Astrocyte (in vitro differentiated cells and primary cell): ENCODE data around the gene PCBP4.

Experiments
- EZH2 ChIP-seq: IDR thresholded peaks from 2 replicates; pipeline ENCODE4 v1.6.1; 2012; ENCODE audit warnings: mild to moderate bottlenecking, low read length, inconsistent platforms; ENCODE audit not compliant: insufficient read depth
- TF ChIP-seq, protein P1 (sequence below): IDR thresholded peaks from 2 replicates; pipeline ENCODE4 v1.5.1; 2011; ENCODE audit warnings: low read depth, mild to moderate bottlenecking, inconsistent platforms, low read length, moderate library complexity; ENCODE audit not compliant: insufficient read depth

DNA sequence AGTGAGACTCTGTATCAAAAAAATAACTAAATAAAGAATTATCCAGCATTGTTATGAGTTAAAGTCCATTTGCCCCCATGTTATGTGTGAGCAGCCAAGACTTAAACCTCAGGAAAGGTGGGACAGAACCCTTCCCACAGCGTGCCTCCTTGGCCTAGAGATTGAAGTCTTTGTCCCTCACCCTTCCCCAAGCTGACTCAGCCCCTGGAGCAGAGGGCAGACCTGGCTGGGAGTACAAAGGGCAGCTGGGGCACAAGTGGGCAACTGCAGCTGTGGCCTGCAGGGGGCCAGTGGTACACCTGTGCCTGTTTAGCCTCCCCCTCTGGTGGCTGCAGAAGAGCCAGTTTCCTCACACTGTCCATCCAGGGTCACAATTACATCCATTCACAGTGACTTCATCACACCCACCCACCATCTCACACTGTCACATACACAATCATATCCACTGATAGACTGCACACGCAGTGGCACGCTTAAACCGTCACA, 15.1 kb upstream of the PCBP4 start:
- TF ChIP-seq, protein P1, sequence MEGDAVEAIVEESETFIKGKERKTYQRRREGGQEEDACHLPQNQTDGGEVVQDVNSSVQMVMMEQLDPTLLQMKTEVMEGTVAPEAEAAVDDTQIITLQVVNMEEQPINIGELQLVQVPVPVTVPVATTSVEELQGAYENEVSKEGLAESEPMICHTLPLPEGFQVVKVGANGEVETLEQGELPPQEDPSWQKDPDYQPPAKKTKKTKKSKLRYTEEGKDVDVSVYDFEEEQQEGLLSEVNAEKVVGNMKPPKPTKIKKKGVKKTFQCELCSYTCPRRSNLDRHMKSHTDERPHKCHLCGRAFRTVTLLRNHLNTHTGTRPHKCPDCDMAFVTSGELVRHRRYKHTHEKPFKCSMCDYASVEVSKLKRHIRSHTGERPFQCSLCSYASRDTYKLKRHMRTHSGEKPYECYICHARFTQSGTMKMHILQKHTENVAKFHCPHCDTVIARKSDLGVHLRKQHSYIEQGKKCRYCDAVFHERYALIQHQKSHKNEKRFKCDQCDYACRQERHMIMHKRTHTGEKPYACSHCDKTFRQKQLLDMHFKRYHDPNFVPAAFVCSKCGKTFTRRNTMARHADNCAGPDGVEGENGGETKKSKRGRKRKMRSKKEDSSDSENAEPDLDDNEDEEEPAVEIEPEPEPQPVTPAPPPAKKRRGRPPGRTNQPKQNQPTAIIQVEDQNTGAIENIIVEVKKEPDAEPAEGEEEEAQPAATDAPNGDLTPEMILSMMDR: peak; percentile 50
- no peak for TF ChIP-seq EZH2
